ENCODE results near the gene SPATS2.

Gene SPATS2

GRCh38 chr12:49336645-49337584, 30.3 kb upstream of the SPATS2 start, which contains the start of gene C1QL4:
TSS of gene C1QL4 (minus strand) at chr12:49337188. CDS start at chr12:49336477, 711 bp downstream.
- DNase-seq = peak; percentile 92

DNA sequence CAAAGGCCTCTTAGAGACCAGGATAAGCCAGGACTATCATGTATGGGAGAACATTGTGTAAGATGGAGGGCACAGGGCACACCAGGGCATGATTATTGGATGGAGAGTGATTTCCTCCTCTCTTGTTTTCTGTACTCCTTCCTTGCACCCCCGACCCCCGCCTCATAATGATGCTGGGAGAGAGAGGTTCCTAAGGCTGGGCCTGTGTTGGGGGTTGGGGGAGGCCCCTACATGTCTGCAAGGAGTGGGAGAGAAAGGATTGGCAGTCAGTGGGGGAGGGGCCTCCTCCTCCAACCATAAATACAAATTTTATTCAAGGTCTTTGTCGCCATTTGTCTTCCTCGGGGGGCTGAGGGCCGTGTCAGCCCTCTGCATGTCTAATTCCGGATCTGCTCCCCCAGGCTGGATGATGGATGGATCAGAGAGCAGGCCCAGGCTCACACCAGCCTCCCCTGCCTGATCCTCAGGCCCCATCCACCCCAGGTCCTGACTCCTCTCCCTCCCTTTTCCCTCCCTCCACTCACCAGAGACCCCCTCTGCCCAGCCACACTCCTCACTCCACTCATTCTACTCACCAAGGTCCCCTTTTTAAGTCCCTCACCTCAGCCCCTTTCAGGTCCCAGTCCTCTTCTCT, 28.3 kb upstream of the SPATS2 start:
- no peak for DNase-seq

GRCh38 chr12:49339464-49339861, 27.8 kb upstream of the SPATS2 start:
- no peak for DNase-seq

- DNase-seq = no peak
These were observed 27.0 kb upstream of the SPATS2 start for GRCh38 chr12:49340095-49340870.

DNA sequence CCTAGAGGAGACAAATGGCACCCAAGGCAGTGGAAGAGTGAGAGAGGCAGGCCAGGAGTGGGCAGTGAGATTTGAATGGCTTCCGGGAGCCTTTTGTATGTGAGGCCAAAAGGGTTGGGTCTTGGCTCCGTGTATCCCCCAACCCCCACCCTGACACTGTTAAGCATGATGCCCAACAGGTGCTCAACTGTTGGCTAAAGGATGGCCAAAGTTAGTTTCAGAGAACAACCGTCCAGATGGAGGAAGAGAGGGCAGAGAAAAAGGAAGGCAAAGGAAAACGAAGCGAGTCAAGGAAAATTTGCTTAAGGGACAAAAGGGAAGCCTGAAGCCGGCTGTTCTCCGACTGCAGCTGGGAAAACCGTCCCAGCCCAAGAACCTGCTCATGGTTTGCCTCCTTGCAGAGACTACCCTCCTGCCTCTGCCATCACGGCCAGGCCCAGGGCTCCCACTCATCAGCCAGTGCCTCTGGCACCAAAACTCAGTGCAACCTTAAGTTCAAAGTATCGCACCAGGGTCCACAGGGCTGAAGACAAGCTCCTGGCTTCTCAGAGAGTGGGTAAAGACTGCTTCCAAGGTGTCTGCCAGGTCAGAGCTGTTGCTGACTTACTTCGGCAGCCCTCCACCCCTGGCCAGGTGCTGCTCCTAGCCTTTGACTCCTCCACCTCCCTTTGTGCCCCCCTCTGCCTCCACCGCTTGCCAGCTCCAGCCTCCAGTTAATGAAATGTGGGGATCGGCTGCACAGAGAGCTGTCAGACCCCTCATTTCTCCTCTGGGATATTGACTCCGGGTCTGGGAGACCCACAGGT, 26.1 kb upstream of the SPATS2 start:
- DNase-seq = no peak

- DNase-seq = no peak
These were observed 25.5 kb upstream of the SPATS2 start for GRCh38 chr12:49341777-49342065.

GRCh38 chr12:49342066-49342913, 25.0 kb upstream of the SPATS2 start:
- peak; percentile 91 for DNase-seq

GRCh38 chr12:49342914-49343731, 24.1 kb upstream of the SPATS2 start:
- DNase-seq = peak; percentile 62

DNA sequence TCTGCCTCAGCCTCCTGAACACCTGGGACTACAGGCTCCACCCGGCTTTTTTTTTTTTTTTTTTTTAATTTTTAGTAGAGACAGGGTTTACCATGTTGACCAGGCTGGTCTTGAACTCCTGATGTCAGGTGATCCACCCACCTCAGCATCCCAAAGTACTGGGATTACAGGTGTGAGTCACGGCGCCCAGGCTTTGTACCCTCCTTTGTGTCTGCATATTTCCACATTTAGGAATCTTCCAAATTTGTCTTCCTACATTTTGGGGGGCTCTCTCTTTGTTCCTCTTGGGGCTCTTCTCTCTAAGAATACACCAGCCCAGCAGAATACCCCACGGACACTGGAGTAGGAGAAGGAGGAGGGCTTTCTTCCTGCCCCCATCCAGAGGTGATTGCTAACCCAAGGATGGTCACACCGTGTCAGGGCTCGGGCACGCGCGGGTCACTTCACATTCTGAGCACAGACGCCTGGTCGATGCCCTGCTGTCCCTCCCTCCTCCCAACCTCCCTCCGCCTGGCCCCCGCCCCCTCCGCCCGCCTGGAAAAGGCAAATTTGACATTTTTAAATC, 22.7 kb upstream of the SPATS2 start:
- DNase-seq = no peak

GRCh38 chr12:49345051-49345824, 22.0 kb upstream of the SPATS2 start:
- peak; percentile 39 for DNase-seq

DNA sequence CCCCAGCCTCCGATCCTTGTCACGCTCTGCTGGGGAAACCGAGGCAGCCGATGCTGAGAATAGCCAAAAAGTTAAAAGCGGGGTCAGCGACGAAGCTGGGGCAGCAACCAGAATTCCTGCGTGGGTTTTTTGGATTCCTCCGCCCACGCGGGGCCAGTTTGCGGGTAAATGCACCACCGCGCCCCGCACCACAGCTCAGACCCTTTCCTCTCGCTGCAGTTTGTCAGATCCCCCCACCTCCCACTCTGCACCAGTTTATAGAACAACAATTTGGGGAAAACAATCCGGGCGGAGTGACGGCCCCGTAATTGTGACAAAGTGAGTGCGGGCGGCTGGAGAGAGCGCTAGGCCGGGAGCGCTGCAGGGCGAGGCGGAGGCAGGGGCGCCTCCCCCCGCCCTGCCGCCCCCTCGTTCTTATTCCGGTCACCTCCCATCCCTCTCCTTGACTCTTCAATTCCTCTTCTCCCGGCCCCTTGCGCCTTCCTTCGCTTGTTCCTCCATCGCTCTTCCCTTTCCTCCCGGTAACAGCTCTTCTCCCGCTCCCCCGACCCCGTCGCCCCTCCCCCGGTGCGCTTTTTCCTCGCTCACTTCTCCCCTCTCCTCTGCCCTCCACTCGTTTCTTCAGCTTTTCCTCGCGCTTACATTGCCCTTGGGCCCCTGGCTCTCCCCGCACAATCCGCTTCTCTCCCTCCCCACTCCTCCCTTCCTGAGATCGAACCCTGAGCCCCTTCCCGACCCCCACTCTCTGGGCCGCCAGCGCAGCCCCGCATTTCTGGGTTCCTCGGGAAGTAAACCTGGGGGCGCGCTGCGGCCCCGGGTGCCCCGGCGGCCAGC, 21.2 kb upstream of the SPATS2 start:
- peak; percentile 30 for DNase-seq

DNA sequence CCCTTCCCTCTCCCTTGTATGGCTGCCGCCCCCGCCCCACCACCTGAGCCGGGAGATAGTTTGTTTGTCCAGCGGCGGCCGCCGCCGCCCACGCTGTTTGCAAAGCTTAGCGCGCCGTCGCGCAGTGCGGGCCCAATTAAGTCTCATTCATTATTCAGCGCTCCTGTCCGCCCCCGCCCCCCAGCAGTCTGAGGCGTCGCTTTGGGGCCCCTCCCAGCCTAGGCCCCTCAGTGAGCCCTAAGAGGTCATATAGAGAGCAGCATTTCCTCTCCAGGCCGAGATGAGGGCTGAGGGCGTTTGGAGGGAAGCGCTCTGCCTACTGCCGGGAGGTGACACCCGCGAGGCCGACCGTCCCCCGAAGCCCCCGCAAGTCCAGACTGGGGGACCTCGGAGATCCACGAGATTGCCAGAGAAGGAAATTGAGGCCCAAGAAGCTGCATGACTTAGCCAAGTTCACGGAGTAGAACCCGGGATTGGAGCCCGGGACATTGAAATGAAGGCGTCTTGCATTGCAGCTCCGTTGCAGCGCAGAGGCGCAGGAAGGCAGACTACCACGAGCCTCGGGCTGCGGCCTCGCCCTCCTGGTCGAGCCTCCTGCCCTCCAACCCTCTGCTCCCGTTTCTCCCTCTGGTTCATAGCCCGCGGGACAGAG, 20.5 kb upstream of the SPATS2 start, which contains the start of gene DNAJC22:
Gene DNAJC22, plus strand, starts transcription at position 230 of the 652 bp plus-strand sequence. CDS start 1,985 bp downstream, outside the sequence.
- DNase-seq = peak; percentile 47

GRCh38 chr12:49347311-49348193, 19.7 kb upstream of the SPATS2 start:
- peak; percentile 81 for DNase-seq

DNA sequence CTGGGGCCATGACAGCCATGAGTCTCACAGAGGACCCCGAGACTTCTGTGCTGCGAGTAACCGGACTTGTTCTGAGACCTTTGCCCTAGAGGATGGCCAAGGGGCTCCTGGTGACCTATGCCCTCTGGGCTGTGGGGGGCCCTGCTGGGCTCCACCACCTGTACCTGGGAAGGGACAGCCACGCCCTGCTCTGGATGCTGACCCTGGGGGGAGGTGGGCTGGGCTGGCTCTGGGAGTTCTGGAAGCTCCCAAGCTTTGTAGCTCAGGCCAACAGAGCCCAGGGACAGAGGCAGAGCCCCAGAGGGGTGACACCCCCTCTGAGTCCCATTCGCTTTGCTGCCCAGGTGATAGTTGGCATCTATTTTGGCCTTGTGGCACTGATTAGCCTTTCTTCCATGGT, 18.5 kb upstream of the SPATS2 start:
- no peak for DNase-seq

DNA sequence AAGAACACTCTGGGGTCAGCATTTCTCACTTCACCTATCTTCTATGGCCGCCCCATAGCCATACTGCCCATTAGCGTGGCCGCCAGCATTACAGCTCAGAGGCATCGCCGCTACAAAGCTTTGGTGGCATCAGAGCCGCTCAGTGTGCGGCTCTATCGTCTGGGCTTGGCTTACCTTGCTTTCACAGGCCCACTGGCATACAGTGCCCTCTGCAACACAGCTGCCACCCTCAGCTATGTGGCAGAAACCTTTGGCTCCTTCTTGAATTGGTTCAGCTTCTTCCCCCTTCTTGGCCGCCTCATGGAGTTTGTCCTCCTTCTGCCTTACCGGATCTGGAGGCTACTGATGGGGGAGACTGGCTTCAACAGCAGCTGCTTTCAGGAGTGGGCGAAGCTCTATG, 18.0 kb upstream of the SPATS2 start:
- no peak for DNase-seq

GRCh38 chr12:49352351-49352750, 14.9 kb upstream of the SPATS2 start:
- DNase-seq = no peak

GRCh38 chr12:49355913-49356312, 11.3 kb upstream of the SPATS2 start:
- DNase-seq = no peak
